DMS53 treated with DMSO at 0.1 percent for 48 hours (cell line): ENCODE results near the gene ETS1.

Experiments used
- DNase-seq: peaks from one replicate; lab custom pipeline; 2025; ENCODE audit not compliant: unreplicated experiment; lab: John Stamatoyannopoulos, UW

The ETS1 gene

DNA sequence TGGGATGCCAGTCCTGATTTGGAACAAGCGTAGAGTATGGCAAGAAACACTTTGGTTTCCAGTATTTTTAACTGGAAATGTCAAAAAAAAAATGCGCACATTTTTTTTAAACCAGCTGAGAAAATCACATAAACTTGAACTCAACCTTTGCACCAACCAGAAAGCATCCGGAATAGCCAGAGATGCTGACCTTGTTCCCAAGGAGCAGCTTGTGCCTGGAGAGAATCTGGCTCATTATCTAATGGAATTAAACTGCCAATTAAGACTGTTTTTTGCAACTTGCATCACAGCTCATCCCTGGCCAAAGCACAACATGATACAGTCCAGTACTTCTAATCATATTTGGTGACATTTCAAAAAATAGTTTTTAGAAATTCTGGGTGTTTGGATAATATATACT, 8.4 kb upstream of the ETS1 start:
- no peak for DNase-seq

DNA sequence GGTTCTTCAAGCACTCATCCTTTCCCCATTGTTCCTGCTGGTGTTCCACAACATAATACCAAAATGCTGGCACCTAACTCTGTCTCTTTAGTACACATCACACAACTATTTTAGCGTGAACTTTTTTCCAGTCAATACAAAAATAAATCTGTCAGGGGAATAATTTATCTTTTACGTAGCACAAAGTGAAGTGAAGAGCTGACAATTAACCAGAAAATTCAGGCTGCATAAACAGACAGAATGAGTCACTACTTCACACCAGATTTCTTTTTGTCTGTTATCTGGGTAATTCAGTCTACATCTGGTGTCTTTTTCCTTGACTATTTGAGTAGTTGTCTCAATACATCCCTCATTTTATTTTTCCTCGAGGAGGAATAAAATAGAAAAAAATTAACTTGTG, 7.9 kb upstream of the ETS1 start:
- peak; percentile 31 for DNase-seq

DNA sequence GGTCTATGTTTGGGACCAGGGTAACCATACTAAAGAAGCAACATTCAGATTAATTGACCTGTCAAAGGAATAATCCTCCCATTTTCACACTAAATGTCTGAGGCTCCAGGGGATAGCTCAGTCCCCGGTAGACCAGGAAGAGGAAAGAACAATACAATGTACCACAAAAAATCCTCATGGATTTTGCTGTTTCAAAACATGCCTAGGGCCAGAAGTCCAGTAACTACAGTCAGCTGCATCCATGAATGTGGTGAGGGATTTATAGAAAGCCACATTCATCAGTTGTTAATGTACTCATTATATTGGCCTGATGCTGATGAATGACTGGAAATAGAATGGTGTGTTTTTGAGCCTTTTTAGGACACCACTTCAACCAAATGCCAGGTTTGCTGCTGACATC, 6.9 kb upstream of the ETS1 start:
- no peak for DNase-seq

DNA sequence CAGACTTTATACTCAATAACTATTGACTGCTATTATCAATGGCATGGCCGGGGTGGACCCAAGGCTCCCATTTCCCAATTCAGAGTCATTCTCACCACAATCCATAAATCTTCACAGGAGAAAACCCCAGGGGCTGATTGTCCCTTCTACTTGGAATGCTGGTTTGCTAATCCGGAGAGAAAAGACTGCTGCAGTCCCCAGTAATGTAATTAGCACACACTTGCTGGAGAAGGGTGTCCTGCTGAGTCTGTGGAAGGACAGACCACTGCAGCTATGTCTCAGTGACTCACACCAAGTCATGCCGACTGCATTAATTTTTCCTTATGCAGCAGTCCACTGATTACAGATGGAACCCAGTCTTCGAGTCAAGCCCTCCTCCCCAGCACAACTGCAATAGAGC, 5.9 kb upstream of the ETS1 start:
- DNase-seq, result no peak

DNA sequence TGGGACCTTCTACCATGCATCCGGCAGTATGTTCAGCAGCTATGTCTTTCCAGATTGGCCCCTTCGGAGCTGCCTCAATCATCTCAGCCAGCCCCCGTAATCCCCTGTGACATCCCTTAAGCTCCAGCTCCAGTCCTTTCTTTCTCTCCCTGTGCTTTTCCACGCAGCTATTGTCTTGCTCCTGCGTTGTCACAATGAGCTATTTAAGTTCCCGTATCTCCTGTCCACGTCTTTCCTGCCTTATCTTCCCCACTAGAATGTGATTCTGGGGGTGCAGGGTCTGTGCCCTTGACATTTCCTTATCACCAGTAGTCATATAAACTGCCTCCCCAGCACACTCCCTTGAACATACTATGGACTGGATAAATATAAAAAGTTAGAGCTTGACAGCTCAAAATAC, 5.1 kb upstream of the ETS1 start:
- DNase-seq, result no peak

- DNase-seq, result no peak
Measured at GRCh38 chr11:128590587-128590986, 3.2 kb upstream of the ETS1 start.

GRCh38 chr11:128589998-128590397, 2.6 kb upstream of the ETS1 start:
- DNase-seq, result no peak

GRCh38 chr11:128588093-128588492, 735 bp upstream of the ETS1 start:
- no peak for DNase-seq

GRCh38 chr11:128586689-128587088, 669 bp downstream of the ETS1 start:
- DNase-seq, result no peak

DNA sequence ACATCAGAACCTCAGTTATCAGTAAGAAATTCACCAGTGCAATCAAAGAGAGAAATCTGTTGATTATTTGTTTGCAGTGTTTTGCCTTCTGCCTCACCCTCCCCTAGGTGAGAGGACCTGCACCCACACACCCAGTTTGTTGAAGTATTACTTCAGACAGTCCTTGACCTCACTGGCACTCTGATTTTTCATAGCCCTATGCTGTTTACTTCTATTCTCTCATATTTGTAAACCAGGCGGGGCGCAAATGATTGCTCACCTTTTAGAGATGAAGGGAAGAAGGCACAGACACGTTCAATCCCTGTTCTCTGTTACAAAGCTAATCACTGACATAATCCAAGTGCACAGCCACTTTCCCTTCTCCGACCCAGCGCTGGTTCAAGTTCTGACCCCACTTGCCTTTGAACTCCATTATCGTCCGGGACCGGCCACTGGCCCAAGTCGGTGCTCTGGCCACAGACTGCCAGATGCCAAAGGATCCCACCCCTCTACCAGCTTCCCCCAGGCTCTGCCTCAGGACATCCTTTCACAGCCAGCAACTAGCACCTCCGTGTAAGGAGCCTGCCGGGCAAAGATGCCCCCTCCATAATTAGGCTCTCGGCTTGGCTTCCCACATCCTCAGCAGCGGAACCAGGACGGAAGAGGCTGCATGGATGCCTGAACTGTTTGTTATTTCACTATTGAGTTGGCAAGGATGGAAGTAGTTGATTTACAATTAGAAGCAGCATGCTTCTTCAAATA, 1.7 kb downstream of the ETS1 start:
- no peak for DNase-seq

- no peak for DNase-seq
Measured at GRCh38 chr11:128584253-128584652, 3.1 kb downstream of the ETS1 start.

DNA sequence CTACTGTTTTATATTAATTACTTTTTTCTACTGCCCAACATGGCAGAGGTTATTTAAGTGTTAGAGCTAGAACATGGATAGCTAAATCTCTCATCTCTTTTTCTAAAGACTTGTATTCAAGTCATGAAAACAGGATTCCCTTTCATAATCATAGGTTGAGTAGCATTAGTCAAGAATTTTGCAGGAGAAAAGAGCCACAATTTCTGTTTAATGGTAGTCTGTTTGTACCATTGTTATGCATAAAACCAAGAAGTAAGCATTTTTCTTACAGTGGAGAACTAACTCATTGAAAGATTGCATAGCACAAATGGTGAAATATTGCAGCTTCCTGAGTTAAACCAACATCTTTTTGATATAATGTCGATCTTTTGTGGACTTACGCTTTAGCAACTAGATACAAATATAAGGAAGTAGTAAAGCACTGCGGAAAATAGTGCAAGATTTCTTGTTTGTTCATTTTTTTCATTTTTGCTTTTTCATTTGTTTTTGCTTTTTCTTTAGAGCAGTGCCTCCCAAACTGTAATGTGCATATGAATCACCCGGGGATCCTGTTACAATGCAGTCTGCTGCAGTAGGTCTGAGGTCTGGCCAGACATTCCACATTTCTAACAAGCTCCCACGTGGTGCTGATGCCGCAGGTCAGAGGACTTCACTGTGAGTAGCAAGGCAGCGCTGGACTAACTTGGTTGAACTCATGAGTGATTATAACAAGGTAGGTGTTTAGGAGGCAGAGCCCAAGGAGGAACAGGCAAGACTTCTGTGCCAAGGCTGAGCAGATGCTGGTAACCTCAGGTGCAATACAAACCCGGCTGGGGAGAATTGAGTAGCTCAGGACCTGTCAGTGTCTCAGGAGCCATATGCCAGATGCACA, 4.6 kb downstream of the ETS1 start:
- no peak for DNase-seq

GRCh38 chr11:128581561-128582272, 5.6 kb downstream of the ETS1 start:
- no peak for DNase-seq

DNA sequence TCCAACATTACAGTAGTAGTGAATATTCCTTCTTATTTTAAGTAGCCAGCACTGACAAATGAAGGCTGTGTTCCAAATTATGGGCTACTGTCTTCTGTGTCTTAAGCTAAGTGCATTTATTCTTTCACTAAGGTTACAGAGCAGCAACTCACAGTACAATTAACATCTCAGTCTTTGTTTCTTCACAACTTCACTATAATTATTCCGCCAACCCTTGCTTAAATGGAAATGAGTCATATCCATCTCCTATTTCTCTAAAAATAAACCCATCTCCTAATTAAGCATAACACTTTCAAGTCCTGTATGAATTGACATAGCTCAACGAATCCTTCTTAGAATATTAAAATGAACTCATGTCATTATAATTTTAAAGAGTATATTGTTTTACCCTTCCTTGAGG, 6.7 kb downstream of the ETS1 start:
- no peak for DNase-seq

GRCh38 chr11:128579798-128580504, 7.4 kb downstream of the ETS1 start:
- DNase-seq, result peak; percentile 27

- DNase-seq, result no peak
Measured at GRCh38 chr11:128576555-128576954, 10.8 kb downstream of the ETS1 start.

DNA sequence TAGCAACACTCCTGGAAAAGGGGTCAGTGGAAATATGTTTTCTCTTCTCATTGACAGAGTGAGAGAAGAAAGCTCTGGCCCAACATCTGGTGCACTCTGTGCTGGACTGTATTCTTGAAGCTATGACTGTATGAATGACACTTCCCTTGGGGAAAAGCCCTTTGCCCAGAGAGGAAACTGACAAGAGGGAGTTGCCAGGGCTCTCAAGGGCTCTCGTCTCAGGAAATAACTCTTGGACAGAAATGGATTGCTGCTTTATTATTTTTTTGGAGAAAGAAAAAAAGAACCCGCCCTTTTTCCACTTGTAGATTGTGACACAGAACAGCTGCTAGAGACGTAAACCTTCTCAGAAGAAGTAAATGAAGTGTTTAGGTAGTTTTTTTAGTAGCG, 11.4 kb downstream of the ETS1 start:
- DNase-seq, result peak; percentile 13

GRCh38 chr11:128575174-128575960, 12.0 kb downstream of the ETS1 start:
- no peak for DNase-seq

GRCh38 chr11:128574576-128575011, 12.8 kb downstream of the ETS1 start:
- DNase-seq, result no peak

- no peak for DNase-seq
Measured at GRCh38 chr11:128573638-128574037, 13.7 kb downstream of the ETS1 start.
